Measurements from ENCODE around the gene PRIMA1. TPM values are rescaled to one million over a fixed set of nuclear protein-coding genes. Genes with fewer than 3 reads are reported as not detected.

PRIMA1 gene
- total RNA-seq, 4 donors from 2014 or later: 1.0 to 5.0 (median 1.3) TPM

- DNase-seq: no peak
- Histone ChIP-seq H3K4me3 (no peak overlapping the region), H3K4me1 (no peaks in the 10 kb centered on the region), H3K27me3 (no peaks in the 10 kb centered on the region), H3K9me3 (no peaks in the 10 kb centered on the region), H3K27ac (peak overlapping the region in 3 of 4 donors; percentile 25 to 52 (median 45)), H3K36me3 (no peaks in the 10 kb centered on the region)
- 63 to 67% methylated on average over 13 to 18 of the region's 19 CpGs for WGBS, 2 donors
- TF ChIP-seq, protein P1, sequence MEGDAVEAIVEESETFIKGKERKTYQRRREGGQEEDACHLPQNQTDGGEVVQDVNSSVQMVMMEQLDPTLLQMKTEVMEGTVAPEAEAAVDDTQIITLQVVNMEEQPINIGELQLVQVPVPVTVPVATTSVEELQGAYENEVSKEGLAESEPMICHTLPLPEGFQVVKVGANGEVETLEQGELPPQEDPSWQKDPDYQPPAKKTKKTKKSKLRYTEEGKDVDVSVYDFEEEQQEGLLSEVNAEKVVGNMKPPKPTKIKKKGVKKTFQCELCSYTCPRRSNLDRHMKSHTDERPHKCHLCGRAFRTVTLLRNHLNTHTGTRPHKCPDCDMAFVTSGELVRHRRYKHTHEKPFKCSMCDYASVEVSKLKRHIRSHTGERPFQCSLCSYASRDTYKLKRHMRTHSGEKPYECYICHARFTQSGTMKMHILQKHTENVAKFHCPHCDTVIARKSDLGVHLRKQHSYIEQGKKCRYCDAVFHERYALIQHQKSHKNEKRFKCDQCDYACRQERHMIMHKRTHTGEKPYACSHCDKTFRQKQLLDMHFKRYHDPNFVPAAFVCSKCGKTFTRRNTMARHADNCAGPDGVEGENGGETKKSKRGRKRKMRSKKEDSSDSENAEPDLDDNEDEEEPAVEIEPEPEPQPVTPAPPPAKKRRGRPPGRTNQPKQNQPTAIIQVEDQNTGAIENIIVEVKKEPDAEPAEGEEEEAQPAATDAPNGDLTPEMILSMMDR (IDR thresholded peaks at IDR 0.05): no peak
- TF ChIP-seq POLR2A (IDR thresholded peaks at IDR 0.05): no peak
- intact Hi-C loops (cut with DNase I): no loop called here
Observed at GRCh38 chr14:93751946-93752655, 36.2 kb downstream of the PRIMA1 start.

- H3K36me3 ChIP-seq: no peaks in the 10 kb centered on the region
- no peaks in the 10 kb centered on the region for H3K27me3 ChIP-seq
- no peaks in the 10 kb centered on the region for H3K9me3 ChIP-seq
- H3K27ac ChIP-seq: peak overlapping the region in 1 of 4 donors; percentile 55
- 83 to 88% methylated on average over 4 to 8 of the region's 8 CpGs for WGBS, 2 donors
- H3K4me3 ChIP-seq: no peak overlapping the region
- intact Hi-C loops (cut with DNase I): no loop called here
- no peak for TF ChIP-seq POLR2A (IDR thresholded peaks at IDR 0.05)
- TF ChIP-seq, protein P1 (IDR thresholded peaks at IDR 0.05): no peak
- no peak for DNase-seq
- H3K4me1 ChIP-seq: no peaks in the 10 kb centered on the region
Observed at GRCh38 chr14:93749076-93749420, 39.2 kb downstream of the PRIMA1 start.

DNA sequence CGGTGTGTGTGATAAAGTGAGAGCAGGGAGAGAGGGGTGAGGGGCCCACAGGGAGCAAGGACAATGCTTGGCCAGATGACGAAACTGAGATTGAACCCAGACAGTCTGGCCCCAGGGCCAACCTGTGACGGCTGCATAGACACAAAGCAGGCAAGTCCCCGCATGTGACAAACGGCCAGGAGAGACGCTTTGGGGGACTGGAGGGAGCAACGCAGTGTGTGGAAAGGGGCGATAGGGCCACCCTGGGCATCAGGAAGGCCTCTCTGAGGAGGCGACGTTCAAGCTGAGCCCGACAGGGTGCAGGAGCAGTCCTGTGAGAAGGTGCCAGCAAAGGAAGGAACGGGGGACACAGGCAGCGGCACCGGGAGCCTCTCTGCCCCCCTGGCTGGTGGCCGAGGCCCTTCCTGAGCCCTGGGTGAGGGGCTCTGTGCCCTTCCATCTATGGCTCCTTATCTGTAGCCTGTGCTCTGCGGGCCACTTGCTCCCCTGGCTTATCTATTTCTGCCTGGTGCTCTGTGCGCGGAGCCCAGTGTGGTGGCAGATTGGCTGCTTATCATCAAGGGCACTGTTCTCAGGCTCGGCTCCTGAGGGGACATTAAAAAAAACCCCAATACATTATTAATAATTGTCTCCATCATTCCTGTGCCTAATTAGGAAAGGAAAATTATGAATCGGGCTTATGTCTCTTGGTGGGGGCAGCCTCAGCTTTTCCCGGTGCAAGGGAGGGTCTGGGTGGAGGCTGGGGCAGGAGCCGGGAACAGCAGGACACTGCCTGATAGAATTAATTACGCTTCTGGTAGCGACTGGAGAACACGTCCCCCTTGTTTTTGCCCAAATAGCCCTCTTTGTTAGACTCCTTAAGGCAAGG, 39.8 kb downstream of the PRIMA1 start:
- DNase-seq: no peak
- H3K27me3 ChIP-seq: no peaks in the 10 kb centered on the region
- H3K9me3 ChIP-seq: no peaks in the 10 kb centered on the region
- H3K4me1 ChIP-seq: no peaks in the 10 kb centered on the region
- 57 to 67% methylated on average over 18 to 24 of the region's 25 CpGs for WGBS, 2 donors
- H3K4me3 ChIP-seq: no peak overlapping the region
- no peaks in the 10 kb centered on the region for H3K36me3 ChIP-seq
- TF ChIP-seq, protein P1 (IDR thresholded peaks at IDR 0.05): no peak
- no peak for TF ChIP-seq POLR2A (IDR thresholded peaks at IDR 0.05)
- peak overlapping the region in 3 of 4 donors; percentile 5 to 55 (median 5) for H3K27ac ChIP-seq
- intact Hi-C loops (cut with DNase I): no loop called here

- no peaks in the 10 kb centered on the region for H3K36me3 ChIP-seq
- TF ChIP-seq, protein P1 (IDR thresholded peaks at IDR 0.05): no peak
- TF ChIP-seq POLR2A (IDR thresholded peaks at IDR 0.05): no peak
- H3K4me3 ChIP-seq: no peak overlapping the region
- peaks cover 0 to 2% (median 0%) of the 10 kb centered on the region in 3 donors for H3K4me1 ChIP-seq
- DNase-seq: no peak
- 87 to 94% methylated on average over 1 of the region's 1 CpG for WGBS, 2 donors
- no peaks in the 10 kb centered on the region for H3K27me3 ChIP-seq
- H3K9me3 ChIP-seq: no peaks in the 10 kb centered on the region
- peak overlapping the region in 1 of 4 donors; percentile 58 for H3K27ac ChIP-seq
- intact Hi-C loops (cut with DNase I): no loop called here
Observed at GRCh38 chr14:93747560-93747959, 40.7 kb downstream of the PRIMA1 start.

GRCh38 chr14:93747102-93747501, 41.2 kb downstream of the PRIMA1 start:
- no peak for DNase-seq
- H3K4me3 ChIP-seq: no peak overlapping the region
- H3K36me3 ChIP-seq: no peaks in the 10 kb centered on the region
- H3K4me1 ChIP-seq: peaks cover 0 to 6% (median 0%) of the 10 kb centered on the region in 3 donors
- intact Hi-C loops (cut with DNase I): no loop called here
- TF ChIP-seq, protein P1 (IDR thresholded peaks at IDR 0.05): no peak
- no peak for TF ChIP-seq POLR2A (IDR thresholded peaks at IDR 0.05)
- 76 to 78% methylated on average over 13 to 15 of the region's 15 CpGs for WGBS, 2 donors
- H3K27me3 ChIP-seq: no peaks in the 10 kb centered on the region
- no peaks in the 10 kb centered on the region for H3K9me3 ChIP-seq
- H3K27ac ChIP-seq: peak overlapping the region in 2 of 4 donors; percentile 20 to 58

Measured in esophagus squamous epithelium (tissue), 5 donors.